Stimulated activated CD4-positive, alpha-beta T cell treated with anti-CD3 and anti-CD28 coated beads, Interleukin-4, amount 100 ng/mL, for 24 hours (primary cell): ENCODE measurements around the gene DNM3.

Experiments used
- DNase-seq: peaks from one replicate; pipeline ENCODE4 v3.0.0-alpha.2; 2020

The DNM3 gene

DNA sequence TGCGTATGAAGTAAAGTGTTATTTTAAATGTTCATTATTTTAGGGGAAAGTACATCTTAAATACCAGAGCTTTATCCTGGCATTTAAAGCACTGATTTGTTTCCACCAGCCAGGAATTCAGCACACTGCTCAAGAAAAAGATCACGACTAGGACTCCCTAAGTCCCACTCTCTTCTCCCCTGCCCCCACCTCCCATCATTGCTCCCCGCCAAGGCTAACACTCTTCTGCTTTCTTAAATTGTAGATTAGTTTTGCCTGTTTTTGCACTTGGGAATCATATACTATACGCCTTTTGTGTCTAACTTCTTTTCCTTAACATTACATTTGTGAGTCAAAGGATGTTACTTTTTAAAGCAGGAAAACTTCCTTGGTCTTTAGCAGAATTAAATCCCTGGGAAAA, 541.7 kb downstream of the DNM3 start:
- no peak for DNase-seq

DNA sequence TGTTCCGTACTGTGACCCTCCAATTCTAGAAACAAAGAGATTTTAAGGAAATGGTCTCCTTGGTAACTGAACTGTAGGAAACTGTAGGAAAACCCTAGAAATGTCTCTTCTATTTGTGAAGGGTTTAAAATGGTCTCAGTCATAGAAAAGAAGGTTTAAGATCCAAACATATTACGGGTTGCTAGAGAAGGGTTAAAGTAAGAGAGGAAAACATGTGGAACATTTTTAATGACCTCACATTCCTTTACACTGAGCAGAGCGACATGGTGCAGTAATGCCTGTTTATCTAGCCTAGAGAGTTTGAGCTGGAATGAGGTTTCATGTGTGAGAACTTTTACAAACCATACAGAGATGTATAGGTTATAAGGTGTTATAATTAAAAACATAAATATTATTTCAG, 542.2 kb downstream of the DNM3 start:
- no peak for DNase-seq

DNA sequence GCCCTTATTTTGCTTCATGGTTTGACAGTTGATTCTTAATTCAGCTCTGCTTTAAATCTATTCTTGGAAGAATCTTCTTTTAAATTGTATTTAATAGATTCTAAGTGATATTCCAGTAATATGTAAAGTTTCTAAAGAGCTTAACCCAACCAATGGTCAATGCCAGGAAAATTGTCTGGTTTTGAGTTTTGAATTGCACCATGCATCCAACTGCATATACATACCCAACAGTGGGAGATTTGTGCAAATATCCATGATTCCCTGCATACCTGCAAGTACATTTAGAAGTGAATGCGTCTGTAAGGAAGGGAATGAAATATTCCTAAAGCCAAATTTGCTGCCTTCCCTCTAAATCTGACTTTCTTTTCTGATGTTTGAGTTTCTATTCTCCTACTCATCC, 543.4 kb downstream of the DNM3 start:
- DNase-seq: no peak

DNA sequence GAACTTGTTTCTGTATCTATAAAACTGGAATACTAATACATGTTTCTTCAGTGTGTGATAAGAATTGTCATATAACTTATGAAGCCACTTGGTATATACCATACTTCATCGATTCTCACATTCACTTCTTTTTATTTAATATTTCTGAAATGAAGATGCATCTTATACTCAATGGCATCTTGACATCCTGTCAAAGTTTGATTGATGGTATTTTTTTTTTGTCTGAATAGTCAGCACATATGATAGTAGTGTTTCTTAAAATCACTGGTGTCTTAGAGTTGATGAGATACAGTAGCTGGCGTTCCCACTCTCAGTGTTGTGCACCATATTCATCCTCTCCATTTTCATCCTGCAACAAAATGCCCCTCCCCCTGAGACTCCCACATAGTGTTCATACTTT, 544.7 kb downstream of the DNM3 start:
- DNase-seq: no peak

DNA sequence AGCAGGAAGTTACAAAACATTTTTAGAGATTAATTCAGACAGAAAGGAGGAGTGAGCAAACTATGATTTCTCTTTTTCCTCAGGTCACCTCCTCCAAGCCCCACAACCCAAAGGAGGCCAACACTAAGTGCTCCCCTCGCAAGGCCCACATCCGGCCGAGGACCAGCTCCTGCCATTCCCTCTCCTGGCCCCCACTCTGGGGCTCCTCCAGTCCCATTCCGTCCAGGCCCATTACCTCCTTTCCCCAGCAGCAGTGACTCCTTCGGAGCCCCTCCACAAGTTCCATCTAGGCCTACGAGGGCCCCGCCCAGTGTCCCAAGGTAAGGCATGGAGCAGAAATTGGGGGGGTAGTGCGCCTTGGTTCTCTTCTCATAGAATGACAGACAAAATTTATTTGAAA, 547.2 kb downstream of the DNM3 start:
- DNase-seq: no peak

DNA sequence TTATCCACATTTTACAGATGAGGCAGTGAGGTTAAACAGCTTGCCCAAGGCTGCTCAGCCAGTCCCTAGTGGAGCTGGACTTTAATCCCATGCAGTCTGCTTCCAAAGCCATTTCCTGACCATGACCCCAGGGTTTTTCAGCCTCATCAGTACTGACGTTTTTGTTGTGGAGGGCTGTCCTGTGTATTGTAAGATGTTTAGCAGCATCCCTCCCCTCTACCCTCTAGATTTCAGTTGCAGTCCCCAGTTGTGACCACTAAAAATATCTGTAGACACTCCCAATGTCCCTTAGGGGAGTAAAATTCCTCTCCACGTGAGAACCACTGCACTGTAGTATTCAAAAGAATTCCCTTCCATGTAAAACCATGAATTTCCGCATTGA, 549.0 kb downstream of the DNM3 start:
- no peak for DNase-seq

DNA sequence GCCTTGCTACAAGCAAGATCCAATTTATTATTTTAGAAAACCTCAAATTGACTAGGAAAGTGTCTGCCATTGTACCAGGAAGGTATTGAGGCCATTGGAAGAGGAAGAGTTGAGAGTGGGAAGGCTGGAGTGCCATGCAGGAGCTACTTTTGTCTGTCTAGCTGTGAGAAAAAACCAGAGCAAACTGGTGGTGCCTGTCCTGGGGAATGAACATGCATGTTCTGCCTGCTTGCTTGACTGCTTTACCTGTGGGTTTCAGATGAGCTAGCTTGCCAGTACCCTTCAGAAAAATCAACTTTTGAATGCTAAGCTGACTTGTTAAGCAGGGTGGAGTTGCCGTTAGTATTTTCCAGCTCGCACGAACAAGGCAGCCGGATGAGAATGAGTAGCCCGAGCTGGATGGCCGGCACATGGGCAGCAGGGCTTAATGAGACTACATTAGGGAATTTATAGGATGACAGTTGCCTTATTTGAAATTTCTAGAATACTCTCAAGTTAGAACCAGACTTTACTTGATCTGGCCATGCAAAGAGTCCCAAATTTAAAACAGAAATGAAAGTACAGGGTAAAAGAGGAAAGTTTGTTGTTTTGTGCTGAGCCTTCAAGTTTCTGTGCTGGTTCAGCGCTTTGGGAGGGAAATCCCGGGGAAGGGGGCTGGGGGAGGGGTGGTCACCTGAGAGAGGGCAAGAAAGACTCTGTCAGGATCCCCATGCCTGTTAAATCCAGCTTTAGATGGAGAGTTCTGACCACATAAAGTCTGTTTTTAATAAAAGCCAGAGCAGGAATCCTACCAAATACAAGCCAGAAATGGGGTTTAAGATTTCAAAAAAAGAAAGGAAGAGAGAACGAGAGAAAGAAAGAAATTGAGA, 549.6 kb downstream of the DNM3 start:
- DNase-seq: no peak

DNA sequence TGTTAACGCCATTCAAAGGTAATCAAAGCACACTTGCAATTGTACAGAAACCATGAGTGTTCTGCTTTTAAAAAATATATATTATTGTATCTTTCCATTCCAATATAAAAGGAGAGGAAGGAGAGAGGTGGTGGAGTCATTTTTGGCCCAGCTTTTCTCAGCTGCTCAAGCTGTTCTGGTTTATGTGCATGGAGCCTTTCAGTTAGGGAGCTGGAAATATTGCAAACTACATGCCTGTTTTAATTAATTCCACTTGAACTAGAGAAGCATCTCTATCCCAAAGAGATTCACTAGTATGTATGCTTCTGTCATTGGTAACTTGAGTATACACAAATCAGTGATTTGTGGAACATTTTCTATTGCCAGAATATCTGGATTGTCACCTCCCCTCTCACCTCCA, 550.7 kb downstream of the DNM3 start:
- no peak for DNase-seq

DNA sequence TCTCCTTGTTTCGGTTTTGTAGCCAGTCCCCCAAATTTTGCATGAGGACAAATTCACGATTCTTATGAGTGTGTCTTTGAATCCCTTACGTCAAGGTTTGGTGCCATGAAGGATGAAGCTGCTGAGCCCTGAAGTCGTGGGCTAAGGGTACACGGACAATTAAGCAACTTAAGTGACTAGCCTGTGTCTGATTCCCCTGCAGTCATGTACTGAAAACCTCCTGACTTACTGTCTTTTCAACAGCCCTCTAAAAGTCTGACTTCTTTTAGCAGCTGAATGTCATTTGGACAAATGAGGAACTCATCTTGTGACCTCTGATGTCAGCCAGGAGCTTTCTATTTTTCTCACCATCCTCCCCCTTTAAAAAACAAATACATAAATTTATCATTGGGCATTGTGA, 552.1 kb downstream of the DNM3 start:
- DNase-seq: no peak

DNA sequence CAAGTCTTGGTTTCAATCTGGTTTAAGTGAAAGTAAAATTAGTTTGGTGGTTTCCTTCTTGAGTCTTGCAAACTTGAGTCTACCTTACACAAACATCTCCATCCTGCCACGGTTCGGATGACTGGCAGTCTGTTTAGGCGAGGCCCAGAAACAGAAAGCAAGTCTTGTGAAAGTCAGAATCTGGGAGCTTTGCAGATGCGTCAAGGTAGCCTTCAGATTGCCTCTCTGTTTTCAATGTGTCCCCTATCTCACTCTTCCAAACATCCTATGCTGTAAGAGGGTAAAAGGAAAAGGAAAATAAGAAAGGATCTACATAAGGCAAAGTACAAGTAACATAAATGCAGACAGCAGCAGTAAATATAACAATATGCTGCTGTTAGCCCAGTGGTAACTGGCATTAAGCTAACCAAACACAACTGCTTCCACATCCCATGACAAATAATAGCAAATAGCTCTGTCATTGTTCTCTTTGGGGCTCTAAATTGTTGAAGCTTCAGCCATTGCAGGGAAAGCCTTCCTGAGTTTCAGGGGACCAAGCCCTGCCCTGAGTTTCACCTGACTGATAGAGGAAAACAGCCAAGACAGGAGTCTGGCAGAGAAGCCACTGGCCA, 552.9 kb downstream of the DNM3 start:
- peak; percentile 77 for DNase-seq

DNA sequence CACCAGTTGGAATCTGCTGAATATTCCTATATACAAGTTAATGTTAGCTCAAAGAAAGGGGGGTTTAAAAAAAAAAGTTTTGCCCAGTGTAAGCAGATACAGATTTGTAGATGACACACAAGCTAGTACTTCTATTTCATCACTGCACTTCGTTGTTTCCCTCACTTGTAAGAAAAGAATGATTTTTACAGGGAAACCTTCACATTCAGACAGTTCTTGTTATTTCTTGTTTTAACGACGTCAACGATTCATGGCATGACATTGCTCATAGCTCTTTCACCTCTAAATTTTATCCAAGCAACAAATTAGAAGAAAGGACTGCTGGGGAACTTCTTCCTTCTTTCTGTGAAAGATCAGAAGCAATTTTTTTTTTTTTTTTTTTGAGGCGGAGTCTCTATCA, 553.5 kb downstream of the DNM3 start:
- no peak for DNase-seq

DNA sequence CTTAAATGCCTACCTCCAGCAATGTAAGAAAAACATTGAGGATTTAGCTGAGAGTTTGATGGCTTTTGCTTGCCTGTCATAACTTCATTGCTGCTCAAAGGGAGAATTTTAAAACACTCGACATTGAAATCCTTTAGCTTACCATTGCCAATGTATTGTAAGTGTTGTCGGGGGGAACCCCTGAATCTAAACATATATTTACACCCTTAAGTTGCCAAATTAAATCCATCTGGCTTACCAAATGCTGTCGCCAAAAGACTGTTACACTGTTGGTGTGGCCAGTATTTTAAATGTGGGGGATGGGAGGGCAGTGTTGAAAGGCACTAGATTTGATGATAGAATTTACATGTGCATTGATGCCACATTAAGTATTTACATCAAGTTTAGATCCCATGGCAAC, 554.3 kb downstream of the DNM3 start:
- DNase-seq: no peak

DNA sequence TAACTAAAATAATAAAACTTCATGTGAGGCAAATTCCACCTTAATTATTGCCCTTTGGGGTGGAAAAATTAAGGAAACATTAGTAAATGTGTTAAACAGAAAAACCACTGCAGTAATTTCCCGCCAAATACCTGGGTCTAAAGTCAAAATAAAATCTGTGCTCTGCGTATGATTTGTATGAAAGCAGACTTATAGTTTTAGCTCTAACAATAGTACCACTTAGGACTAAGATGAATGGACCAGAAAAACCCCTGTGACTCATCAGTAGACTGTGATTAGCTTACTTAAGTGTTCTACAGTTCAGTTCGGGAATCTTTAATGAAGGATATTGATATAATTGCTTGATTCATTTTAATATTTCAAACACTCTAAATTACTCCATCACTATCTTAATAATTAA, 555.9 kb downstream of the DNM3 start:
- DNase-seq: no peak

DNA sequence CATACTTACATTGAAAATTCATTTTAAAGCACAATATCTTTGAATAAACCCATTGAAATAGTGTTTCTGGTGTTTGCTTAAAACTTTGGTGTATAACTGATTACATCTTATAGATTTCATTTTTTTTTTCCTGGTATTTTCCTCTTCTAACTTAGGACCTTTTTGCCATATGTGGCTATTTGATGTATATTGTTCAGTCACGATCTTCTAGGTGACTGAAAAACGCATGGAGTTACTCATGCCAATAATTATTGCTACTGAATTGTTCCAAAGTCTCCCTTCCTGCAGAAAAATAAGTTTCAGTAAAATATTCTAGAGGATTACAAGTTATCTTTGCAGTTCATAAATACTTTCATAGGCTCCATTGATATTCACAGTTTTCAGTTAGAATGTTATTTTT, 556.3 kb downstream of the DNM3 start:
- DNase-seq: no peak

DNA sequence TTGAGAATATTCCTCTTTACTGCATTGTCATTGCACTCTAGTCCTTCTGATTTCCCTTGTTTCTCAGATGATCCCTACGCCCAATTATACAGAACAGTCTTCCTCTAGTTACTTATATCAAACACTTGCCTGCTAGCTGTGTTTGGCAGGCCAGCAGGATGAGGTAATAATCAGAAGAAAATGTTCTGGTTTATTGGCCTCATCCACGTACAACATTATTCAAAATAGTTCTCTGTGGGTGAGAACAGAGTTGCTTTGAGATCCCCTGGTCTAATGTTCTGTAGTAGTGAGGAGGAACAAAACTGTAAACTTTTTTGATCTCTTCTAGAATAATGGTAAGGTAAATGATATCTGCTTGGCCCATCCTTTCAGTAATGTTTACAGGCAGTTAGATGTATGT, 556.9 kb downstream of the DNM3 start:
- DNase-seq: no peak

DNA sequence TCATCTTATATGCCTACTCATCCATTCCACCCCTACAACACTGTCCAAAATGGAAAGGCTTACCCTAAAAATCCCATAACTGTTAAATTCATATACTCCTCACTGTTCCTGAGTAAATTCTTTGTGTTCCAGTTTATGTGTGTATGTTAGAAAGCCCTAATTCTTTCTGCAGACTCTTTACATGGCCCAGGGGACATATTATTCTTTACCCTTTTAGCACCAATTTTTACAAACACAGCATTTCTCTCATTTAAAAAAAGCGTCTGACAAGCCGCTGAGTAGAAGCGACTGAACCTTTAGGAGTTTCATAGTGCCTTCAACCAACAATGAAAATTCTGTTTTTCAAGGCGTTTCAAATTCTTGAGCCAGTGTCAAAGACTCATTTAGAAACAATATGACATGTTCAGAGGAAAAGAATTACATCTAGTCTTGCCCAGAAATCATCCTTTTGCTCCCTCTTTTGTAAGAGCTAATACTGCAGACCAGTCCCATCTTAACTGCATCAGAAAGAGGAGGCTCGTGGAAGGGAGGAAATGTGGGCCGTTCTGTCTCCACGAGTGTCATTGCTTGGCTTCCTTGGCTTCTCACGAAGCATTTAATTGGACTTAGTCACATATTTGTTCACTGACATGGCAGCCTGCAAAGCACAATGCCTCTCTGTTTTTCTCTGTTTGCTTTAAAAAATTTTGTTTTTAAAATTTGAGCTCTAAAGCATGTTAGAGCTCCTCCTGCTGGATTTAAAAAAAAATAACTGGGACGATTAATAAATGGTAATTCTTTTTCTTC, 557.9 kb downstream of the DNM3 start:
- peak; percentile 26 for DNase-seq

DNA sequence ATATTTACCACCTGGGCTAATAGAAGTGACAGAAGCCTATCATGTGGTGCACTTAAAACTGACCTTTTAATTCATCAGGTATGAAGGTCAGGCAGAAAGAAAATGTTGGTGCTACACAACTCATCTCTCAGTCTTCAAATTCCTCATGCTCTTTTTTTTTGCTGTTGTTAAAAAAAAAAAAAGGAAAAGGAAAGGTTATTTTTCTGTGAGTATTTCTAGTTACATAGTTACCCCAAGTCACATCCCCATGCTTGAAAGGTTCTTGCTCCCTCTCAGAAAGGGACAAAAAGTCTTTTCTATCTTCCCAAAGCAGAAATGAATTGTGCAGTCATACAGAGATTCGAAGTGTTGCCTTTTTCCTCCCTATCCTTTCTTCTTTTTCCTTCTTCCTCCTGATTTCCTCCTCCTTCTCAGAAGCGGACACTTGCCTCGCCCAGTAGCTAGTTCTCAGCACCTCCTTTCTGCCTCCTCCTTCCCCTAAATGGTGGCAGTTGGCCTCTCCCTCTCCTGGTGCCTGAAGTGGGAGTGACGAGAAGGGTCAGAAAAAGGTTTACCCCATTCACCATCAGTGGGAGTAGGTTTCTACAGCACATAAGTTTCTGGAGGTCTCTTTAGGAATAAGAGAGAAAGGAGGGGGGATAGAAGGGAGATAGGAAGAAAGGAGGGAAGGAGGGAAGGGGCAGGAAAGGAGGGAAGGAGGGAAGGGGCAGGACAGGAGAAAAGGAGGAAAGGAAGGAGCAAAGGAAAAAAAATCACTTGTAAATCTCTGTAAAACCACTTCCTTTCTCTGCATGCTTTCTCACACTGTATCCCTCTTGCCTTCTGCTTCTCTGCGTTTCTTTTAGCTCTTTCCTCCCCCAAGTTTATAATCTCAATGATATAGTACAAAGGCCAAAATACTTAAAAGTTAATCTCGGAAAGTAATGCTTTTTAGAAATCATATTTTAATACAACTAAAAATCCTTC, 558.7 kb downstream of the DNM3 start:
- no peak for DNase-seq

DNA sequence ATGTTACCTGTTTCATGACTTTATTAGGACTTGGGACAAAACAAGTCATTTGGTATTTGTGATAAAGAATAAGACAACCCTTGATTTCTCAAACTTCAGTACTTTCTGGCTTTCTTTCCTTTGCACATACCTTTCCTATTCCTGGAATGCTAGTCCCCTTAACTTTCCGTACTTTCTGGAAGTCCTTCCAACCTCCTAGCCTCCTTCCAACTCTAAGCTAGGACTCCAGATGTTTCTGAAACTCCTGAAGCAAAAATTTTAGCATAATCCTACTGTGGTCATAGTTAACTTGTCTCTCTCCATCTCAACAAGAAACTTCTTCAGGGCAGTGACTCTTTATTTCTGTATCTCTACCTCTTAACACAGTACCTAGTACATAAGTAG, 559.4 kb downstream of the DNM3 start:
- DNase-seq: no peak

DNA sequence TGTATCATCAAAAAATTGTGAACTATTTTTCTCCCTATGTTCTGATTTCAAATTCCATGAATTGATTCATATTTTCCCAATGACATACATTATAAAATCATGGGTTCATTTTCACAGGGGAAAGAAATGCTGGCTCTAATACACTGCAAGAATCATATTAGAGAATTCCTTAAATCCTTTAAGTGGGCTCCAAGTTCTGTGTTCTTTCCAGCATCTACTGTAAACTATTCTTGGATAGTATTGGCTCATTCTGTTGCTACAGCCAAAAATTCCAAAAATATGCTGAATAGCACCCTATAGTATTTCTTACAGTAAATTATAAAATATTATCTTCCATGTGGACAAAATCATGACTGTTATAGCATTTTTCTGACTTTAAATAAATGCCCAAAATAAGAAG, 560.2 kb downstream of the DNM3 start:
- DNase-seq: no peak

DNA sequence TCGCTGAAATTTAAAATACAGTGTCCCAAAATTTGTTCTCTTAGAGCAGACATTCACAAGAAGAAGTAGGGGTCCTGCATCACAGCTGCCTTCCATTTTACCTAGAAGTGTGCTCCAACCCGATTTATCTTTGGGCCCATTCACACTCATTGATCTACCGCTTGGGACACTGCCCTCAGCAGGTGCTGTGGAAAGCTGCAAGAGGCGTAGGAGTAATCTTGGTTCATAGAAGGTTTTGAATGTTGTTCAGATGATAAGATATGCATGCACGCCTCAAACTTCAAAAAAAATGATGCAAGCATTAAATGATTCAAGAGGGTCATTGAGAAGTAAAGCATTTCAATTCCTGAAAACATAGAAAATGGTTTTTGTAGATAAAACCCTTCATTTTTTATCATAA, 560.6 kb downstream of the DNM3 start:
- DNase-seq: no peak

DNA sequence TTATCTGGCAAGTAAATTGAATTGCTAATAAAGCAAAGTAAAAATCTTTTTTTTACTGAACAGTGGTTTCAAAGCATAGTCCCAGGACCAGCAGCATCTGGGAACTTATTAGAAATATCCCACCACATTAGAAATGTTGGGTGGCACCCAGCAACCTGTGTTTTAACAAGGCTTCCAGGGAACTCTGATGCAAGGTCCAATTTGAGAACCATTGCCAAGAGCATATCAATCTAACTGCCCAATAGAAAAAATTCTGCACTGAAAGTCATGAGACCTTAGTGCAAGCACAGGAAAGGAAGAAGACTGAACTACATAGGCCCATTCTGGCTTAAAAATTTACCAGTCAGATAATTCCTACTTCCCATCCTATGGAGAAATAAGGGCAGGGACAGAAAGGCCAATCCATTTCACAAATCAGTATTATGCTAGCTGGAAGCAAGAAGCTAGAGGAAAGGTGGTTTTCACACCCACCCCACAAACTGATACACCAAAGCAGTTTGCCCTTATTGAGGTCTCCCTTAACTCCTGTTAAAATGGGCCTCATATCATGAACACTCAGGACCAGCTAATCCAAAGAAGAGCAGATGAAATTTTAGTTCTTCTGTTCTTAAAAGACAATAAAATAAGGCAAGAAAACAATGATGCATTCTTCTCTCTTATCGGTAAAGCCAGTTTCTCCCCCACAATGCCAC, 561.7 kb downstream of the DNM3 start:
- DNase-seq: no peak

DNA sequence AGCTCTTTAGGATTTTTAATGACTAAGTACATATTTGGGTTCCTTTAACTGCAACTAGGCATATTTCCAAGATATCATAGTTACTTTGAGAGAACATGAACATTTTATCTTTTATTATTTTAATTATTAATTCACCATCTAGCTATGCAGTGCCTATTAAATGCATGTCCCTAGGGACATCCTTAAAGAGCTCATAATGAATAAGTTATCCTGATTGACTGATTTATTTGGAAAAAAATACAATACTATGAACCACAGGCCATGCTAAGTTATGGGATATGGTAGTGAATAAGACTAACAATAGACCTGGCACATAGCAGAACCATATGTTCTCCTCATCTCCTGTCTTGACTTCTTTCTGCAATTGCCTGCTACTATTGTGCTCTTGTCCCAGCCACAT, 562.8 kb downstream of the DNM3 start:
- no peak for DNase-seq
